Measurements from ENCODE around the gene UQCC3.
A peak's percentile ranks its signal among the peaks of the same experiment; 100 is the strongest.

Gene UQCC3

DNA sequence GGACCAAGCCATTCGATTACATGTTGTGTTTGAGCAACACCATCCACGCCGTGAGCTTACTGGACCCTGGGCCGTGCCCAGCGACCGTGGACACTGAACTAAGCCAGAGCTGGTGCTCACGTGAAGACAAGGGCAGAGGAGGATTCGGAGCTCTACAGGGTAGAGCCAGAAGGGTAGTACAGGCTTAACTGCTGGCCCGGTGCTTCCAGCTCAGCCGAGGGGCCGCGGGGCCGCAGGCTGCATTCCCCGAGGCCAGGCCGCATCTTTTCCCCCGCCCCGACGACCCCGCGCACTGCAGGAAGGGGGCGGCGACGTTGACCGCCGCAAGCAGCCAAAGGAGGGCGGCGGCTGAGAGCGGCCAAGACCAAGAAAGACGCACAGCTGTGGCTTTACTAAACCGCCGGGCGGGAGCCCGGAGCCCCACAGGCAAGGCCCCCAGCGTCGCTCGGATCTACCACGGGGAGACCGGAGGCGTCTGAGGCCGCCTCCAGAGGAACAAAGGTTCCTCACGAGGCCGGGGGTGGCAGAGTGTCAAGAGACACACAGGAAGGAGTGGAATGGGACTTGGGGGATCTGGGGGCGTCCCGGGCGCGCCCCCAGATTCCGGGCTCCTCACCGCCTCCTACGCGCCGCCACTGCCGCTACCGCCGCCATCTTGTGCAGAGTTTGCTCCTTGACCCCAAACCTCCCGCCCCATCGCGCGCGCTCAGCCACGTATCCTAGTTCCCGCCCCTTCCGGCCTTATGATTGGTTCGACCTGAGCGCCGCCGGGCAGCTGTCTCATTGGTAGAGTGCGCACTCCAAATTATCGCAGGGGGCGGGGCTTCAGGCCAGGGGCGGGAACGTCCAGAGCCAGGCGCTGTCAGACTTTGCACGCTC, 25.3 kb upstream of the UQCC3 start, which contains the start of gene GANAB:
Gene GANAB, minus strand, starts transcription at position 668 of the 879 bp plus-strand sequence. Its CDS starts 14 bp downstream, at position 654.
- peaks cover 12% of the 10 kb centered on the region for H3K36me3 ChIP-seq
- no peaks in the 10 kb centered on the region for H3K27me3 ChIP-seq
- H3K4me1 ChIP-seq = no peaks in the 10 kb centered on the region
- H3K9me3 ChIP-seq = no peaks in the 10 kb centered on the region
- H3K4me3 ChIP-seq (ENCODE audit: low read depth, low read length) = peak within 1 kb of the TSS; percentile 87
- peak; percentile 97 for DNase-seq
- TF ChIP-seq, protein P1, sequence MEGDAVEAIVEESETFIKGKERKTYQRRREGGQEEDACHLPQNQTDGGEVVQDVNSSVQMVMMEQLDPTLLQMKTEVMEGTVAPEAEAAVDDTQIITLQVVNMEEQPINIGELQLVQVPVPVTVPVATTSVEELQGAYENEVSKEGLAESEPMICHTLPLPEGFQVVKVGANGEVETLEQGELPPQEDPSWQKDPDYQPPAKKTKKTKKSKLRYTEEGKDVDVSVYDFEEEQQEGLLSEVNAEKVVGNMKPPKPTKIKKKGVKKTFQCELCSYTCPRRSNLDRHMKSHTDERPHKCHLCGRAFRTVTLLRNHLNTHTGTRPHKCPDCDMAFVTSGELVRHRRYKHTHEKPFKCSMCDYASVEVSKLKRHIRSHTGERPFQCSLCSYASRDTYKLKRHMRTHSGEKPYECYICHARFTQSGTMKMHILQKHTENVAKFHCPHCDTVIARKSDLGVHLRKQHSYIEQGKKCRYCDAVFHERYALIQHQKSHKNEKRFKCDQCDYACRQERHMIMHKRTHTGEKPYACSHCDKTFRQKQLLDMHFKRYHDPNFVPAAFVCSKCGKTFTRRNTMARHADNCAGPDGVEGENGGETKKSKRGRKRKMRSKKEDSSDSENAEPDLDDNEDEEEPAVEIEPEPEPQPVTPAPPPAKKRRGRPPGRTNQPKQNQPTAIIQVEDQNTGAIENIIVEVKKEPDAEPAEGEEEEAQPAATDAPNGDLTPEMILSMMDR (IDR thresholded peaks at IDR 0.05; ENCODE audit: low read depth, low read length) = no peak

DNA sequence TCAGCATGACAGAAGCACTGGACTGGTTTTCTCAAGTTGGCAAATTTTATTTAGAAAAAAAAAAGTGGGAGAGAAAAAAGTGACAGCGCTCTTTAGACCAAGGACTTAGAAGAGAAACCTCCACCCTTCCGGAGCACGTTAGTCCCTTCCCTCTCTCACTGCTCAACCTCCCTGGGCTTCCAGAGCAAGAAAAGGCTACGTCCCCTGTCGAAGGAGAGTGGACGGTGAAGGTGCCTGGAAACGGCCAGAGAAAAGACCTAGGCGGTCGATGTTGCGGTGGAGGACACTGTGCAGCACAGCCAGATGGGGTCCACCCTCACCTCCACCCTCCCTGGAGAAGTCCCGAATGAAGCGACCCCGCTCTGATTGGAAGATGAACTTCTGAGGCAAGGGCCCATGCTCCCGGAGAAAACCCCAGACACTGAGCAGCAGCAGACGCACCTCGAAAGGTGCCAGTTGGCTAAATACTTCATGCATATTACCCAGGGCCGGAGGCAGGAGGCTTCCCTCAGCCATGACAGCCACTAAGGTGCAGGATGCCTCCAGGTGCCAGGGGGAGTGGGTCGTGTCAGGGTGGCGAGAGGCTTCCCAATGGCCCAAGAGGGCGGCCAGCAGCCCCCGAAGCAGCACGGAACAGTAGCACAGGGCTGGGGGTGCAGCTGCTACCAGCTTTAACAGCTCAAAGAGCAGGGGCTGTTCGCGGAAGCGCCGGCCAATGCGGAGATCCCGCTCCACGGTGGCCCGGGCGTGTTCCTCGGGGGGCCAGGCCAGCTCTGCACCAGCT, 24.5 kb upstream of the UQCC3 start:
- no peak for DNase-seq
- peak overlapping the region; percentile 1; the same call in 1 of the 2 replicates for H3K4me3 ChIP-seq (ENCODE audit: low read depth, low read length)
- no peaks in the 10 kb centered on the region for H3K4me1 ChIP-seq
- peaks cover 12% of the 10 kb centered on the region for H3K36me3 ChIP-seq
- no peaks in the 10 kb centered on the region for H3K27me3 ChIP-seq
- no peaks in the 10 kb centered on the region for H3K9me3 ChIP-seq
- TF ChIP-seq, protein P1 (IDR thresholded peaks at IDR 0.05; ENCODE audit: low read depth, low read length) = no peak

DNA sequence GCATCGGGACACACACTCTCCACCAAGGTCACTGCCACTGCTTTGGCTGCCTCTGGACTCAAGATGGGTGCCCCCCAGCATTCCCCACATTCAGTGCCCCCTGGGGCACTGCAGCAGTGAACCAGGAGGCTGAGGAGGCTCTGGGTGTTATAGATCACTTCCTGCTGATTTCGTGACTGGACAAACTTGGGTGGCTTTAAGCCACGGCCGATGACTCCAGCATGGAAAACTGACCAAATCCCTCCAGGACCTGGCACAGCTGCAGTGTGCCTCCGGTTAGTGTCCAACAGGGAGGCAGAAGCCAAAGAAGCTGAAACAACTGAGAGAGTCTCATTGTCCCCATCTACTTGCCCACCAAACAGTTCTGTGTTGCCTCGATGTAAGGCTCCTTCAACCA, 23.9 kb upstream of the UQCC3 start:
- Histone ChIP-seq H3K4me1 (no peaks in the 10 kb centered on the region), H3K4me3 (ENCODE audit: low read depth, low read length) (no peak overlapping the region), H3K27me3 (no peaks in the 10 kb centered on the region), H3K9me3 (no peaks in the 10 kb centered on the region), H3K36me3 (peaks cover 12% of the 10 kb centered on the region)
- TF ChIP-seq, protein P1 (IDR thresholded peaks at IDR 0.05; ENCODE audit: low read depth, low read length) = no peak
- no peak for DNase-seq

DNA sequence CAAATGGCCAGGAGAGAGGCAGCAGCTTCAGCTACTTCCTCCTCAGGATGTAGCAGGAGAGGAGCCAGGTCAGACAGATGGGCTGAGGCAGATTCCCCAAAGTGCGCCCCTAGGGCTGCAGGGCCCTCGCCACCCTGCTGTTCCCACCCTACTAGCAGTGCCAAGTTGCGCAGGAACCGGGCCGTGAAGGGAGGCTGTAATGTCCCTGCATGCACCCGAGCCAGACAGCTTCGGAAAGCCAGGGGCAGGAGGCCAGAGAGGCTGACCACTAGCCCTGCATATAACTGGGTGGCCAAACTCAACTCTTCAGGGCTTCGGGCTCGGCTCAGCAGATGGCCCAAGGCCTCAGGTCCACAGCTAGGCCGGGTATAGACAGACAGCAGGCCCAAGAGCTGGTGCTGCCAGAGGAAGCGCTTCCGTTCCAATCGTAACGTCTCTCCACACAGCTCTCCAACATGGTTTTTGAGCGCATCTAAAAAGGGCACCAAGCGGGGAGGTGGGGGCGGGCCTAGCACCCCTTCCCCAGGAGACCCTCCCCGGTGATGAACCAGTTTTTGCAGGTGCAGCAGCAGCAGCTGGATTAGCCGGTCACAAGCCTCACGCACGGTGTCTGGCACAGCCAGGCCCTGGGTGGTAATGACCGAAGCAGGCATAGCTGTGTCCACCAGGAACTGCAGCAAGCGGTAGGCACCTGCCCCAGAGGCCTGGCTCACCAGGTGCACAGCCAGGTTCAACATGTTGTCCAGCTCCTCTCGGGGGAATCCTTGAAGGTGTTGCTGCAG, 23.1 kb upstream of the UQCC3 start:
- H3K27me3 ChIP-seq = no peaks in the 10 kb centered on the region
- peaks cover 12% of the 10 kb centered on the region for H3K36me3 ChIP-seq
- no peaks in the 10 kb centered on the region for H3K4me1 ChIP-seq
- TF ChIP-seq, protein P1 (IDR thresholded peaks at IDR 0.05; ENCODE audit: low read depth, low read length) = no peak
- no peak for DNase-seq
- H3K4me3 ChIP-seq (ENCODE audit: low read depth, low read length) = no peak overlapping the region
- H3K9me3 ChIP-seq = no peaks in the 10 kb centered on the region

DNA sequence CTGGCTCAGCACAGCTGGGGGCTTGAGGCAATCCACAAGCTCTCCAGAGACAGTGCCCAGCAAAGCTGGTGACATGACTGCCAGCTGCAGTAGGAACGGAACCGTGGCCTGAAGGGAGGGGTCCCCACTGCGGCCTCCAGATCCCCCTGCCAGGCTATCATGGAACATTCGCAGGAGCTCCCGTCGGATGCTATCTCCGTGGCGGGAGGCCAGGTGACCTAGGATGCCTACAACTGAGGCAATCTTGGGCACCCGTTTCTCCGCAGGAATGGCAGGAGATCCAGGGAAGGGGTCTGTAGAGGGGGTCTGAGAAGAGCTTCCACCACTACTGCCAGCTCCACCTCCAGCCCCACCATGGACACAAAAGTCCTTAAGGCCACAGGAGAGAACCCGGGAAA, 22.5 kb upstream of the UQCC3 start:
- no peaks in the 10 kb centered on the region for H3K4me1 ChIP-seq
- DNase-seq = no peak
- H3K36me3 ChIP-seq = peaks cover 12% of the 10 kb centered on the region
- H3K4me3 ChIP-seq (ENCODE audit: low read depth, low read length) = no peak overlapping the region
- TF ChIP-seq, protein P1 (IDR thresholded peaks at IDR 0.05; ENCODE audit: low read depth, low read length) = no peak
- no peaks in the 10 kb centered on the region for H3K9me3 ChIP-seq
- H3K27me3 ChIP-seq = no peaks in the 10 kb centered on the region
